Measurements from ENCODE around the gene DCN. TPM values are rescaled to one million over a fixed set of nuclear protein-coding genes. Genes with fewer than 3 reads are reported as not detected.

Gene DCN
- total RNA-seq, 1 experiment from 2014 or later: 10.3 TPM

DNA sequence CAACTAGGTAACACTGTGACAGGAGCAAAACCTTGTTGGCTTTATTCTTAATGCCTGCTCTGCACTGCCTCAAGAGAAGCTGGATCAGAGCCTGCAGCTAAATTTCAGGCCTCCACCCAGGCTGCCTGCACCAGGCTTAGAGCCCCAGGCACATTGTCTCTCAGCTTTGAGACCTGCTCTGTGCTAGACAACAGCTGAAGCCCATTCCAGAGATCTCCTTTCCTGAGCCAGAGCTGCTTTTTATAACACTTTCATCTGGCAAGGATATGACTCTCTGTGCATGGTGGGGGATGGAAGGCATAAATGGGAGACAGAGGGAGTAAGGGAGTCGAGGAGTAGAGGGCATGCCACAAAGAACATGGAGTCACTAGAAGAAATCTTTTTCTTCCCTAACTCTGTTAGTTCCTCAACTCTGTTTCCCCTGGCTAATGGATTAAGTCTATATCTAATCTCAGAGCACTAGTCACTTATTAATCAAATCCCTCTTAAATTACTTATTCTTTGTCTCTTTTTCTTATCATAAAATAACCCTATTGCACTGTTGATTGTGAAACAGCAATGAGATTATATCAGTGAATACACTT lies 44.2 kb downstream of the DCN start:
- peak; percentile 34 for DNase-seq (ENCODE audit: low read depth)

DNA sequence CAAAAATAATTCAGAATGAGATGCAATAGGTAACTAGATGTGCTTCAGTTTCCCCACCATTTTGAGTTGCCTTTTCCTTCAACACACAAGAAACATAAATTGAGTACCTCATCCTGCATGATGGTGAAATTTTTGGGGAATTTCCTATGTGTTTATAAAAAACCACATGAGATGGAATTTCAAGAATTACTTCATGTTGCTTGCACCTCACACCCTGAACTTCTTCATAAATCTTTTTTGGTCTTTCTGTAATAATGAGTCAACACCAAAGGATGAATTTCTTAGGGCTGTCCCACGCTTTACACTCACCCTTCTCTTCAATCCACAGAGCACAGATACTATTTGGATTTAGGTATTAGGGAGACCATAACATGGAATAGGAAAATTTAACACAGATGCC lies 48.7 kb downstream of the DCN start:
- DNase-seq (ENCODE audit: low read depth): peak; percentile 48

DNA sequence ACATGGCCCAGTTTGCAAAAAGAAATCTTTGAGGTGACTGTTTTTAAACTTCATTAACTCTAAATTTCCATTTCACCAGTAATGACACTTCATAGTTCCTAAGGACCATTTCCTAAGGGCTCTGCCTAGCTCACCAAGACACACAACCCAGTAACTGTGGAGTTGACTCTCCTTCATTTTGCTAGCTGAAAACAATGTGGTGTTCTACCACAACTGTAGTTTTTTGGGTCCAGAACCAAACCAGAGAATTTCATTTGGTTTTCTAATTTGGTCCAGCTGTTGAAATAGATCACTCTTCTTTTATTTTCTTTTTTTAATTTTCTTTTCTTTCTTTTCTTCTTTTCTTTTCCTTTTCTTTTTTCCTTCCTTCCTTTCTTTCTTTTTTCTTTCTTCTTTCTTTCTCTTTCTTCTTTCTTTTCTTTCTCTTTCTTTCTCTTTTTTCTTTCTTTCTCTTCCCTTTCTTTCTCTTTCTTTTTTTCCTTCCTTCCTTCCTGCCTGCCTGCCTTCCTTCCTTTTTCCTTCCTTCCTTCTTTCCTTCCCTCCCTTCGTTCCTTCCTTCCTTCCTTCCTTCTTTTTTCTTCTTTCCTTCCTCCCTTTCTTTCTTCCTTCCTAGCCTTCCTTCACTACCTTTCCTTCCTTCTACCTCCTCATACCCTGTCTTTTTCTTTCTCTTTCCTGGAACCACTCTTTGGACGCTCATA lies 52.8 kb downstream of the DCN start:
- no peak for DNase-seq (ENCODE audit: low read depth)

DNA sequence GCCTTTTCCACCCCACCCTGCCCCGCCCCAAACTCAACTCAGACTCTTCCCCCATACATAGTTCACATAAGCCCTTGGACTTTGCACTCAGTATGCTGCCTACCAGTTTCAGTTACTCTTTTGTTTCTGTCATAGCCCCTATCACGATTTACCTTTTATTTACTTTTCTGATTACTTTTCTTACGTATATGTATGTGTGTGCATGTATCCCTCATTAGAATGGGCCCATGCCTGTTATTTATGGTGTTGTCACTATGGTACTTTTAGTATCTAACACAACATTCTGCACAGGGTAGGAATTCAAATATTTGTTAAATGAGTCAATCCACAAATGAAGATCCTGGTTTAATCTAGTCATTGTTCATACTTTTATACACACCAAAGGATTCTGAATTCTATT lies 54.9 kb downstream of the DCN start:
- peak; percentile 57 for DNase-seq (ENCODE audit: low read depth)

DNA sequence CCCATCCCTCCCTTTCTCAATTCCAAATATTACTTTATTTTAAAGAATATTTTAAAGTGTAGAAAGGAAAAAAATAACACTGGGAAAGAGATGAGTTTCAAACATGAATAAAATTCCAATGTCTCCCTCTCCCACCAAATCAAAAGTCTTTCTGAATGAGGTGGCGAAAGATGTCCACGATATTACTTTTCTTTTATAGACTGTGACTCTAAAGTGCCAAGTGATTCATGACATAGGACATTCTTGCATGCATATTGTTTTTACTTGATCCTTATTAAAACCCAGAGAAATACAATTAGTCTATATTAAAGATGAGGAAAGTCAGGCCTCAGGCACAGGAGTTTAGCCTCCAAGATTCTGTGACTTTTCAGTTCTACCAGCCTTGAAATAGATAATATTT lies 55.3 kb downstream of the DCN start:
- no peak for DNase-seq (ENCODE audit: low read depth)

DNA sequence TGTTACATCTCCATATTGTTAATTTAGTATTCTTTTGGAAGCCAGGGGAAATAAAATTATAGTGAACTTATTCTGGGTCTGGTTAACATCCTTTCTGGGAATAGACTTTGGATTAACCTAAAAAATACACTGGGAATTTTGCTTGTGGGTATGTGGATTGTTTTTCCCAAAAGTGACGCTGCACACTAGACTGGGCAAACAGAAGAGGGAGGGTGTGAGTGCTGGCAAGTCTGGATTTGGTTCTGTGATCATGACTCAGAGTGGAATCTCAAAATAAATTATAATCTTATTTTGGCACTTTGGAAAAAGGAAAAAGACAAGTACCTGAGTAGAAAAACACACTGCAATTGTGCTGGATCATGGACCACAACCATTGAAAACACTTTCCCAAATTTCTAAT lies 56.1 kb downstream of the DCN start:
- DNase-seq (ENCODE audit: low read depth): no peak

DNA sequence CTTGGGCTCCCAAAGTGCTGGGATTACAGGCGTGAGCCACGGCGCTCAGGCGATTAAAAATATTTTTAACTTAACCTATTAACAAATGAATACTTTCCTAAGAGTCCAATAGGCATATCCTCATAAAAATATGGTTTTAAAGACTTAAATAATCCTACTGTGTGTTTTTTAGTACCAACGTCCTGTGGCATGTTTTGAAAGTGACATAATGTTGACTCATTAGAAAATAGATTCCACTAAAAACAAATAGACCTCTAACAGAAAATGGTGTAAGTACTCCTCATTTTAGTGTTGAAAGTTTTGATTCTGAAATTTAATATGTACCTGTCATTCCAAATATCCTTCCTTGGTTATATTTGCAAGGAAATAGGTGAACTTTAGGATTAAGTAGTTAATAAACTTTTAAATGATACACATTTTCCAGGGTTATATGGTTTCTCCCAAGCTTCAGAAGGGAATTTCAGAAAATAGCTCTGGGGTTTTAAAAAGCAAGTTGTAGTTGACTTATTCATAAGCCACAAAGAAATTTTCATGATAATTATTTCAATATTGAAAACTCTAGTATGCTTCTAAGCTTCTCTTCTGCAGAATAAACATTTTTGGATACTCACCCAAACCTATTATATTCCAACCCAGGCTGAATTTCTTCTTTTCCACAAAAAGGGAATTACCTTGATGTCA lies 59.2 kb downstream of the DCN start:
- no peak for DNase-seq (ENCODE audit: low read depth)

DNA sequence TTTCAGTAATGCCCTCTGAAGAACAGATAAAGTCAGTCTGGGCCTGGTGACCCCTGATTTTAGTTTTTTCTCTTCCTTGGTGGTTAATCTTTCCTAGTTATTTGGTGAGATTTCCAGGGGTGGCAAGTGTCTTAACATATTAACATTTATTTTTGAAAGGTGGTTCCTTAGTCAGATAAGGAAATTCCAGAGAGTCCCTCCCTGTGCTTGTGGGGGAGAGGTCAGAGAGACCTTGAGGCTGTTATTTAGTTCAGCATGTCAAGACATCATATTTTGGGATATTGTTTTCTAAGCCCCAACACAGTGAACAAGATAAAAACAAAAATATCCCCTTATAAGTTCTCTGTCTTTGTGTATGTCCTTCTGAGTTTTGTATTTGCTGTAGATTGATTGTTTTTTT lies 61.8 kb downstream of the DCN start:
- no peak for DNase-seq (ENCODE audit: low read depth)

DNA sequence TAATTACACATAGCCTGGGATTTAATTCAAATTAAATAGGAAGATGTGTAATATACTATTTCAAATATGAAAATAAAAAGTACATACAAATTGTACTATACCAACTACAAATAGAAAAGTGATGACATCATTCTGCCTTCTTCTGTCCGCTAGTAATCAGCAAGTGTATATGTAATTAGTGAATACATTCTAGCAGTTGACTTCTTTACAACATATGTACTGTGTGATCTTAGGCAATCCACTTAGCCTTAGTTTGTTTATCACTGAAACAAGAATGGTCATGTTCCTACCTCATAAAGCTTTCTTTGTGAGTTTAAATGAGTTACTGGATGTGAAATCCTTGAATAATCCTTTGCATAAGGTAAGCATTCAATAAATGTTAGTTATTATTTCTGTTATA lies 63.5 kb downstream of the DCN start:
- no peak for DNase-seq (ENCODE audit: low read depth)

DNA sequence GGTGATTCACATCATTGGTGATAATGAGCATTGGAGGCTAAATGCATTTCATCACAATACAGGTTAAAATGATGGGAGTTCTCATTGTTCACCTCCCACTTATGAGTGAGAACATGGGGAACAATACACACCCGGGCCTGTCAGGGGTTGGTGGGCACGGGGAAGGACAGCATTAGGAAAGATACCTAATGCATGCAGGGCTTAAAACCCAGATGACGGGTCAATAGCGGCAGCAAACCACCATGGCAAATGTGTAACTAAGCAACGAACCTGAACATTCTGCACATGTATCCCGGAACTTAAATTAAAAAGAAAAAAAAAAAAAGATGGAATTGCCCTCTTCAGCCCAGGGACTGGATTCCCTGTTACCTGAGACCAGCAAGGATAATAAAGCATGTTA lies 69.0 kb downstream of the DCN start:
- no peak for DNase-seq (ENCODE audit: low read depth)

DNA sequence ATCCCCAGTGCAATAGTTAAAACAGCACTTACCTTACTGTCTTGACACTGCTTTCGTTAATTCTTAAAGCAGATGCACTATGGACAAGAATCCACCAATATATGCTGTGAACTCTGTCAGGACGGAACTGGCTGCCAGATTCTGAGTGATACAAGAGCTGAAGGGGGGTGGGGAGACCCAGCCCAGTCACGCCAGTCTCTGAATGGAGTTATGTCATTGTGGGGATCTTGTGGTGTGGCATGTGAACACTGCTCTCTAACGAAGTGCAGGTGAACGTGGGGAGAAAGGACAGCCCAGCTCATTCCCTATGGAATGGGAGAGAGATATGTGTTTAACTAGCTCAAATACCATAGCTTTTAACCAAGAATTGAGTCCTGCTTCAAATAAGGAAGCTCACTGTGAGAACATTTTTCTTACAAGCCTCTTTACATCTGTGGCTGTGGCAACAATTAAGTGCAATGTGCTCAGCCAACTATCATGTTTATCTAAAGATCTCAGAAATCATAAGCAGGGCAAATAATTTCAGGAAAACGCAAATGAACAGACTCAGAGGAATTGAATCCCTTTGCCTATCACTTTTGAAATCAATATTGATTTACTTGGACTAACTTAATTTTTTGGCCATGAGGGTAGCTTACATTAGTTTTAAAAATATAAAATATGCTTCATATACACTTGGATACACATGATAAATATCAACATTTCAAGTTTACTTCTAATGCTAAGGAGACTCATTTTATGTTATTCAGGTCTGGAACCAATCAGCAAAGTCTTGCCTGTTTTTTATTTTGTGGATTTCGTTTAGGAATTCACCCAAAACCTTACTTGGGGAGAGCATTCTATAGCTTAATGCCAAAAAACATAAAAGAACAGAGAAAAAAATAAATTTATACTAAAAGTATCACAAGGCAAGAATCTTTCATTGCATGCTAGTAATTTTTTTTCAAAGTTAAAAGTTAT lies 71.0 kb downstream of the DCN start, which contains the start of gene LUM:
LUM (minus strand) TSS at position 129 of the 960 bp plus-strand sequence. CDS start 2,515 bp downstream, outside the sequence.
- peak; percentile 69 for DNase-seq (ENCODE audit: low read depth)

DNA sequence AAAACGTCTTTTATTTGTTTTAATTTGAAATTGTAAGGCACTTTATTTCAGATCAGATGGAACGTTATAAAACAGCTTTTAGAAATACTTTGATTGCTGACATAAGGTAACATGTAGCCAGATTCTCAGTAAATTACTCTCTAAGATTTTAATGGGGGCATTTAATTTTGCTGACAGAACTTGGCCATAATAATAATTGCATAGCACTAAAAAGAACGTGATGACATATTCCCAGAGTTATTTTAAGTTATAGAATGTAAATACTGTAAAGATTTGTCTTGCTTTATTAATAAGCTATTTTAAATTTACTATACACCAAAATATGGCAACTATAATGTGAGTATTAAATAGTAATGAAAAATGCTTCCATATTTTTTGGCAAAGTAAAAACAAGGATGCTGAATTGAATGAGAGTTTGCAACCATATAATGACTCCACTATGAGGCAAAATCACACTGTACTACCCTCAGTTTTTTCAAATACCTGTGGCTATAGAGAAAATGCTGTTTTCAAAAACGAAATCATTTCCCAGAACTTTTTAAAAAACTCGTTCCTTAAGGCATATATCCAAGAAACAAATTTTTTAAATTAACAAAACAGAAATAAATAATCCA lies 72.2 kb downstream of the DCN start:
- DNase-seq (ENCODE audit: low read depth): no peak

DNA sequence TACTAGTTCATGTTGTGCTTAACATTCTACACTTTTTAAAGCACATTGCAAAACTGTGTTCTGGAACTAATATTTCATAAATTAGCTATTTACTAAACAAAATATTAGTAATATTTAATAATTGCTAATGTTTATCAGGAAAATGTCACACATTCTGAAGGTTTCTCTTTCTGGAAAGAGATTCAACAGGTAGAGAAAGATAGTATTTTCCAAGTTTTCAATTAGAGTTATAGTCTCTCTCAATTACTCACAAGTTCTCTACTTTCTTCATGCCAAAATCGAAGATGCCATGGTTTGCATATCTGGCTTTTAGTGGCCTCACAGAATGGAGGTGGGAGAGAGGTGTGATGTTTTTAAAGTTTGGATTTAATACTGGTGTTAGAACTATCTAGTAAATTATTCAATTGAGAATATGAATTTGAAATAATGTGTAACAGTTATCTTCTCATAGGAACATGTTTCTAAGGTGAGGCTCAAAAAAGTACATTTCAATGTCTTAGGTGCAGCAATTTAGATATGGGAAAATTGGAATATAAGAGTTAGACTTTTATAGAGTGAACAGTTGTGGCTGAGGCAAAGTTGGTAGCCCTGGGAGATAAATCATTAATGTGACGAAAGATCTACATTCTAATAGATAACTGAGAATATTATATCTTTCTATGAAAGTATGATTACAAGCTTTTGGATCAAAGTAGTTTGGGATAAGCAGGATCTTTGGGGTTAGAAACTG lies 72.9 kb downstream of the DCN start:
- no peak for DNase-seq (ENCODE audit: low read depth)

DNA sequence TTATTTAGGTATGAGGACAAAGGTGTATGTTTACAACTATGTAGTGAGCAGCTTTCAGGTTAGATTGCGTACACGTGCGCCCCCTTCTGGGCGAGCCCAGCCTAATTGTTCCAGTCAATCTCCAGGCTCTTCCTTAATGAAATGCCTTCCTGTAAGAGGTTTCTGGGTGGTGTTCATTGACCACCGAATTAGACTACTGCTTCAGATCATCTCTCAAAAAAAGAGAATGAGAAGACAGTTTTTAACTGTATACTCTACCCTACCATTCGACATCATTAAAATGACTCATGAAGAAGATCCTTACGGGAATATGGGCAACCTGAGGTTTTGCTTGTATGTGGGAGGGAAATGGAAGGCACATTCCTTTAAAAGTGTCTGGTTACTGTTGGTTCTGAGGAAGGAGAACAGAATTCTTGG lies 73.5 kb downstream of the DCN start:
- DNase-seq (ENCODE audit: low read depth): peak; percentile 70

DNA sequence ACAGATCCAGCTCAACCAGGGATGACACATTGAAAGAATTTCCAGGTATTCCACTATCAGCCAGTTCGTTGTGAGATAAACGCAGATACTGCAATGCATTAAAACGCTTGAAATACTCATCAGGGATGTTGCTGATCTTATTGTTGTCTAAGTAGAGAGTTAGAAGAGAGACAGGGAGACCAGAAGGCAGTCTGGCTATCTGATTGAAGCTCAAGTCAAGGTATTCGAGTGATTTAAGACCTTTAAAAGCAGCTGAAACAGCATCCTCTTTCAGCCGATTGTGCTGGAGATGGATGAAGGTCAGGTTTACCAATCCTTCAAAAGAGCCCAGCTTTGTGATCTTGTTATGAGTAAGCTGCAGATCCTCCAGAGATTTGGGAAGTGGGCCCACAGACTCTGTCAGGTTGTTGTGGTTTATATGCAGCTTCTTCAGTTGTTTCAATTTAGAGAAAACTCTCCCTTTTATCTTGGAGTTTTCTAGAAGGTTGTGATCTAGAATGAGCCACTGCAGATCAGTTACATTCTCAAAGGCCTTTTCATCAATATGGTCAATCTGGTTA lies 74.3 kb downstream of the DCN start:
- no peak for DNase-seq (ENCODE audit: low read depth)

DNA sequence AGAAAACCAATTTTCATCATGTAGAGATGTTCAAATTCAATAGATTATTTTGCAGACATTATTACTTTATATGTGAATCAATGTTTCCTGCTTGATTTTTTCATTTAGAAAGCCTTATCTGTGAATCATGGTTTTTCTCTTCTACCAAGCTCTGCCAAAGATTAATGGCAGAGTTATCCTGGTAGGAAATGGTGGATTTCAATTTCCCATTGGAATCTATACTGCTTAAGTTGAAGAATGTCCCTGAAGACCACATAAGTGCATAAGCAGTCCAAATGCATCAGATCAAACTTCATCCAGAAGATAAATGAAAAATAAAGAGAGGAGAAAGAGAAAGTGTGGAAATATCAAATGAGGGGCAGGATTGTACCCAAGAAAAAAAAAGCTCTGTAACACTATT lies 76.3 kb downstream of the DCN start:
- DNase-seq (ENCODE audit: low read depth): no peak

DNA sequence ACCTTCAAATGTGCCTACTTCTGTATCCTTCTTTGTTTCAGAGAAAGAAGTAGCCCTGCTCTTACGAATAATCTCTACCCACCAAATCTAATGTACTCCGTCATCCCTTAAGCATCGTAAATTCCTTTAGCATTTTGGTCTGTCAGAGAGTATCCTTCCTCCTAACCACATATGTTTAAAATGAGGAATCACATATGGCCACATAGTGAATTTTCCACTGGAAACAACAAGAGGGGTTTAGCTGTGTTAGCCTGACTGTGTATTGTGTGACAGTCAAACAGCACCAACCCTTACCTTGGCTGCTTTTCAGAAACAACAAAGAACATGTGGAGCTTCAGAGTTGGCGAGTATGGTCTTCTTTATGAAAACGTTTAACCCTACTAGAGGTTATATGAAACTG lies 76.8 kb downstream of the DCN start:
- no peak for DNase-seq (ENCODE audit: low read depth)

DNA sequence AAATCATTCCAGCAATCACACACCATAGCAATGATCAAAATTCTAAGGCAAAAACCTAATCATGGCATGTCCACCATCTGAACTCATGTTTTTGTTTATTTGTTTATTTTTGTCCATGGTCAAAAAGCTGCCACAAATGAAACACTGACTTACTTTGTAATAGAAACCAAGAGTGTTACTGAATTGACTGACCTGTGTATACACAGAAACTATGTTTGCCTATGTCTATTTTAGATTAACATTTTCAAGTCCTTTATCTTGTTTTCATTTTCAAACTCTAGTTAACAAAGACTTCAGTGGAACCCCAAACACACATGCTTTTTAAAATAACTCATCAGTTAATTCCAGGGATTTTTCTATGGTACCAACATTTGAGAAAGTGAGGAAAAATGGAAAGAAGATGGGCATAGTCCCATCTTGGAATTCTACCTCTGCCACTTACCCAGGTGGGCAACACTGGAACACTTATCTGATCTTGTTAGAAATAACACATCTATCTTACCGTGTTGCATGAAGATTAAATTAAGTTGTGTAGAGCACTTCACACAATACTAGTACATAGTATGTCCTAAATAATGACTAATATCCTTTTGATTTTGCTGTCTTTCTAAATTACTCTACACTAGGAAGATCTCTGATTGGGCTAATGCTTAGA lies 77.7 kb downstream of the DCN start:
- DNase-seq (ENCODE audit: low read depth): no peak

DNA sequence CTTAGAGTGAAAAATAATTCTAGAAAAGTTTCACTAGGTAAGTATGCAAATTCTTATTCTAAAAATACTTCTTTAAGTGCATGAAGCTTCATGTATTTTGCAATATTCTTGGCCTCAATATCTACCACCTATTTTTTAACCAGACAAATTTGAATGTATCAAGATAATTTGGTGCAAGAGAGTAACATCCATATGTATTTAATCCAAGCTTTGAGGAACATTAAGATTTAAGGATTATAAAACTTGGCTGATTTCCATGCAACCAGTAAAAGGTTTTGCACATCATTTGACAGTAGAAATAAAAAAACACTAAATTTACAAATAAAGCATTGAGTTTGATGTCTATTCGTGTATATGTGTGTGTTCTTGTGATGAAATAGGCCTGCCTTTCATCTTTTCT lies 79.0 kb downstream of the DCN start:
- DNase-seq (ENCODE audit: low read depth): no peak

DNA sequence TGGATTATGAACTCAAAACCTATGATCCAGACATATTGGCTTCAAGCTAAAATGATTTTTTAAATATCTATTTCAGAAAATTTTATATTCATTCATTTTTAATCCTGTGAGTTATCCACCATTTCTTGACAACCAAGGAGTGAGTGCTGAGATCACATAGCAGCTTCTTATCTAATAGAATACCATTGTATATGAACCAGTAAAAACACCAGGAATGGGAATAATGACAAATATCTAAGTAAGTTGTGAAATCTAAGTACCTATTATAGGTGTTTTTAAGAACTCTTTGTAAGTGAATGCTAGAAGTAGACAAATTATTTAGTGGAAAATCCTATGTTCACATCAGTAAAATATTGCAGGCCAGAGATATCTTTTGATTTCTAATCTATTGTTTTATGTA lies 79.5 kb downstream of the DCN start:
- DNase-seq (ENCODE audit: low read depth): no peak

Measured in RPMI7951 (cell line).